Psoas muscle (tissue), 8 donors: Measurements from ENCODE around the gene USP4. TPM values are rescaled to one million over a fixed set of nuclear protein-coding genes. Genes with fewer than 3 reads are reported as not detected.

ENCODE experiments used
- ATAC-seq, 4 donors: fragments of 200-7000 bp; cut with Tn5 transposase; one replicate each; pipeline ENCODE4 v1.9.1; 2020; ENCODE audit warnings: moderate library complexity in 3 of 4, mild to moderate bottlenecking in 2 of 4
- DNase-seq, 2 donors: peaks; one replicate each; pipeline ENCODE4 v3.0.0-alpha.2; 2020
- H3K27ac ChIP-seq: fragments of 200-600 bp; one replicate; pipeline ENCODE4 v1.8.0; 2022
- H3K27me3 ChIP-seq, 3 donors: fragments of 200-600 bp in 1 of 3; one replicate each; pipeline versions ENCODE4 v1.6.1 to v1.8.0; 2013 to 2022; ENCODE audit warnings: low read length in 2 of 3, mild to moderate bottlenecking in 2 of 3, moderate library complexity in 1 of 3; ENCODE audit not compliant: insufficient read depth in 3 of 3
- H3K36me3 ChIP-seq, 2 donors: fragments of 200-600 bp in 1 of 2; one replicate each; pipeline versions ENCODE4 v1.6.1 to v1.8.0; 2013 to 2022; ENCODE audit warnings: low read depth in 1 of 2, mild to moderate bottlenecking in 1 of 2, moderate library complexity in 1 of 2; ENCODE audit not compliant: insufficient read depth in 1 of 2
- H3K4me1 ChIP-seq: fragments of 200-600 bp; one replicate; pipeline ENCODE4 v1.8.0; 2022
- H3K4me3 ChIP-seq: fragments of 200-600 bp; one replicate; pipeline ENCODE4 v1.8.0; 2022; ENCODE audit warnings: mild to moderate bottlenecking
- H3K9me3 ChIP-seq: fragments of 200-600 bp; one replicate; pipeline ENCODE4 v1.8.0; 2022
- CTCF ChIP-seq: fragments of 200-600 bp; IDR thresholded peaks from one replicate; pipeline ENCODE4 v1.8.0; 2022; ENCODE audit warnings: antibody characterized with exemption
- WGBS, 3 donors: extraction: QIAGEN DNeasy Blood & Tissue Kit; methylation state at CpG; one replicate each; pipeline versions ENCODE4 v1.1.6 to v1.1.7; 2013; 5-methylcytosine and 5-hydroxymethylcytosine counted together
- intact Hi-C, 2 donors: fragments of 100-400 bp; cut with DNase I; formaldehyde crosslinking; loops; one replicate each; pipeline versions ENCODE4 v1.11.0 to v1.14.2; 2022
- polyA plus RNA-seq, 3 donors: library from polyadenylated mRNA; stranded (reverse); fragments of 200-250 nt; gene quantifications; one replicate each; pipeline ENCODE4 v1.2.3, GENCODE V29; 2013
- total RNA-seq, 4 donors: library from RNA; stranded (reverse); fragmentation: NEBNext Ultra II Directional in 2 of 4; extraction: Animal tissue kit (Norgen Biotek cat#: 25700) in 2 of 4; gene quantifications; one replicate each; pipeline versions ENCODE4 v1.2.1 to v1.2.4, GENCODE V29; 2021 to 2023
- donor health status: healthy with polysubstance abuse.
- donor health status: DM: no; HTN: no; CAD: no; lungs with moderate emphysema.
- donor health status: Bipolar disorder and iron deficiency.
- donor health status: healthy.
- donor health status: DM: yes; HTN: yes; CAD: no.
- donor health status: DM: no; HTN: no; CAD: no.
- donor health status: DM: no; HTN: no; CAD: no.
- donor health status: DM: yes; HTN: yes; CAD: no.

Gene USP4
- total and polyA plus RNA-seq, 7 donors: 16.3 to 35.2 (median 26.7) TPM

- peaks cover 4 to 35% of the 10 kb centered on the region in 2 donors for H3K36me3 ChIP-seq
- H3K4me3 ChIP-seq: peak overlapping the region; percentile 72
- ATAC-seq (peak; percentile 3 to 38 (median 26)), DNase-seq (no peak)
- 19 to 23% (median 23%) methylated on average over 9 of the region's 9 CpGs for WGBS, 3 donors
- no peaks in the 10 kb centered on the region for H3K27me3 ChIP-seq
- TF ChIP-seq CTCF: no peak
- peaks cover 22% of the 10 kb centered on the region for H3K4me1 ChIP-seq
- intact Hi-C loops: loop anchor here in 1 of 2 donors (5.0 kb wide), 1 partner anchor 105 kb away; the partner anchor contains the start of gene KLHDC8B
- peak overlapping the region; percentile 94 for H3K27ac ChIP-seq
- H3K9me3 ChIP-seq: no peaks in the 10 kb centered on the region
Observed at GRCh38 chr3:49277383-49277775, 62.5 kb downstream of the USP4 start.

GRCh38 chr3:49276475-49277382 lies 63.1 kb downstream of the USP4 start, which contains the start of gene C3orf62:
C3orf62 (minus strand) TSS chr3:49277232; CDS start chr3:49276872, 360 bp downstream.
- ATAC-seq (peak; percentile 91 to 95 (median 92)), DNase-seq (peak; percentile 92 to 95)
- Histone ChIP-seq H3K27ac (peak within 1 kb of the TSS; percentile 94), H3K4me1 (peaks cover 22% of the 10 kb centered on the region), H3K4me3 (peak within 1 kb of the TSS; percentile 72), H3K36me3 (peaks cover 4 to 30% of the 10 kb centered on the region in 2 donors), H3K9me3 (no peaks in the 10 kb centered on the region), H3K27me3 (no peaks in the 10 kb centered on the region)
- 1 to 2% (median 1%) methylated on average over 39 to 51 of the region's 51 CpGs for WGBS, 3 donors
- intact Hi-C loops: loop anchor here in 1 of 2 donors (5.0 kb wide), 1 partner anchor 104 kb away; the partner anchor contains the start of gene KLHDC8B
- no peak for TF ChIP-seq CTCF

GRCh38 chr3:49273825-49274532 lies 65.9 kb downstream of the USP4 start:
- WGBS, 3 donors: 90 to 95% (median 91%) methylated on average over 11 of the region's 11 CpGs
- Histone ChIP-seq H3K4me1 (peaks cover 21% of the 10 kb centered on the region), H3K36me3 (peaks cover under 1 to 15% of the 10 kb centered on the region in 2 donors), H3K27ac (no peak overlapping the region), H3K9me3 (no peaks in the 10 kb centered on the region), H3K4me3 (no peak overlapping the region), H3K27me3 (no peaks in the 10 kb centered on the region)
- no peak for TF ChIP-seq CTCF
- ATAC-seq (no peak), DNase-seq (no peak)
- intact Hi-C loops: no loop called here

- peaks cover 0 to 7% of the 10 kb centered on the region in 2 donors for H3K36me3 ChIP-seq
- 61 to 67% (median 62%) methylated on average over 4 of the region's 4 CpGs for WGBS, 3 donors
- ATAC-seq: no peak
- peaks cover 9% of the 10 kb centered on the region for H3K4me1 ChIP-seq
- H3K4me3 ChIP-seq: no peak overlapping the region
- TF ChIP-seq CTCF: no peak
- H3K9me3 ChIP-seq: no peaks in the 10 kb centered on the region
- intact Hi-C loops: no loop called here
- no peaks in the 10 kb centered on the region for H3K27me3 ChIP-seq
- DNase-seq: no peak
- H3K27ac ChIP-seq: no peak overlapping the region
Observed at GRCh38 chr3:49271047-49271446, 68.8 kb downstream of the USP4 start.
